Measurements from ENCODE around the gene HOOK2.

HOOK2 gene

GRCh38 chr19:12782424-12783290 lies 7.3 kb upstream of the HOOK2 start:
- DNase-seq, result peak; percentile 80

GRCh38 chr19:12782174-12782423 lies 6.7 kb upstream of the HOOK2 start:
- DNase-seq, result no peak

GRCh38 chr19:12779162-12779993 lies 4.0 kb upstream of the HOOK2 start:
- DNase-seq, result peak; percentile 74

DNA sequence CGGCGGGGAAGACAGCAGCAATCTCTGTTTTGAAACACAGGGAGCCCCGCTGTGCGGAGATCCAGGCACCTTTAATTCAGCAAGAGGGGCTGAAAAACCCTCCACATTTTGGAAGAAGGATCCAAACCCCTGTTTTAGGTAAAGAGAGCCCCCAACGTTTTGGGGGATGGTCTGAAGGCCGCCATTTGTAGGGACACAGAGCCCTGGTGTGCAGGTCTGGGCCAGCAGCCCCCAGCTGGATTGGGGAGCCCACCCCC lies 3.5 kb upstream of the HOOK2 start:
- DNase-seq, result no peak

- peak; percentile 79 for DNase-seq
Measured at GRCh38 chr19:12778017-12778904, 2.9 kb upstream of the HOOK2 start.

- peak; percentile 76 for DNase-seq
Measured at GRCh38 chr19:12777217-12778016, 2.1 kb upstream of the HOOK2 start.

GRCh38 chr19:12773571-12773970 lies 1.8 kb downstream of the HOOK2 start:
- peak; percentile 56 for DNase-seq

DNA sequence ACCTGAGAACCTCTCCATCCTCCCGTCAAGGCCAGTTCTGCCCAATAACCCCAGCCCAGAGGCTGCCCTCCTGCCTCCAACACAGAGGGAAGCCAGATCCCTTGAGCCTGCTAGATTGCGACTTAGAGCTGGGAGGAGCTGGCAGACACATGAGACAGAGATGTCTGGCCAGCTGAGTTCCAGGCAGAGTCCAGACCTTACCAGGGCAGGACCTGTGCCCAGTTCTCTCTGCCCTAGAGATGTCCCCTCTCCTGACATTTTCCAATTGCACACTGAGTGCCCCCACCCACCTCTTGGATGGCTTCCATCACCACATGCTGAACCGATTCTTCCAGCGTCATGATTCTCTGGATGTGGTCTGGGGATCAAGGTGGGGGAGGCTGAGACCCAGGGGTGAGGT lies 3.0 kb downstream of the HOOK2 start:
- DNase-seq, result no peak

- no peak for DNase-seq
Measured at GRCh38 chr19:12770922-12771321, 4.4 kb downstream of the HOOK2 start.

GRCh38 chr19:12769689-12770088 lies 5.7 kb downstream of the HOOK2 start:
- DNase-seq, result no peak

GRCh38 chr19:12767666-12768065 lies 7.7 kb downstream of the HOOK2 start:
- no peak for DNase-seq

DNA sequence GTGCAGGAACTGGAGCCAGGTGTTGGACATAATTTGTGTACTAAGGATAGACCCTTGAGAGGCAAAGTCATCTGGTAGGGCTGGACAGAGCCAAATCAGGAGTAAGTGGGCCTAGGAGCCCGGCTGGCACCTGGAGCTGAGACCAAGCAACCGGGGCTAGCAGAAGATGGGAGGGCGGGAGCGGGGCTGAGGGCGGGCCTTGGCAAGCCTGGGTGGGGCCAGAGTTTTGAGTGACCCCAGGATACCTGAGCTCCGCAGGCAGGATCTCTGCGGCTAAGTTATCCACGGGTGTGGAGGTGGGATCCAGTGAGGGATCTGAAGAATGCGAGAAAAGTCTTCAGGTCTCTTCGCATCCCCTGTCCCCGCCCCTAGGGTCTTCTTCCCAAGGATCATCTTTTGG lies 8.2 kb downstream of the HOOK2 start:
- DNase-seq, result no peak

GRCh38 chr19:12766051-12766521 lies 9.3 kb downstream of the HOOK2 start:
- DNase-seq, result peak; percentile 83

DNA sequence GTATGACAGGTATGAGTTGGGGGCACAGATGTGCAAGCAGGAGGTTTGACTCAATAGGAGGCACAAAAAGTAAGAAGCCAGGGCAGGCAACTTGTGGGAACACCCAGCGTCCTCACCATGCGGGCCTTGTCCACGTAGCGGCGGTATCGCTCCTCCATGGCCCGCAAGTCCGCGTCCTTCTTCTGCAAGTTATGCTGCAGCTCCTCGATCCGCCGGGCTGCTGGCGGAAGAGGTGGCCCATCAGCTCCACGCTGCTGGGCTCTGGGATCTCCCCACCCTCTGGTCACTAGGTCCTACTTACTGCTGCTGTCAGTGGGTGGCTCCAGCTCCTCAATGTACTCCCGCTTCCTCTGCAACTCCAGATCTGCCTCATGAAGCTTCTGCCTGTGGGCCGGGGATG lies 10.7 kb downstream of the HOOK2 start:
- no peak for DNase-seq

DNA sequence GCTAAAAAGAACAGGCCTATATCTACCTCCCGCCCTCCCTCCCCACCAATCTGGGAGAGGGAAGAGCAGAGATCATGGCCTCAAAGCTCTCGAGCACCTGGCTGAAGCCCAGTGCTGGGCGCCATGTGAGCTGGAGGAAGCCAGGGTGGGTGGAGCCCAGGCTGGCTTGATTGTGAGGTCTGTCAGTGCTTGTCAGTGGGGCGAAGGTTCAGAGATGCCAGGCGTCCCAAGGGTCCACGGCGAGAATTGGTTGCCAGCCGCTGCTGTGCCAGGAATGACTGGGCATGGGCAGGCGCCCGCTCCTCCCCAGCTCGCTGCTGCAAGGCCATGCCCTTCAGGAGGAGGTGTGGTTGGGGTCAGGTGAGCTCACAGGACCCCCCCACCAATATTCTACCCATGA lies 12.3 kb downstream of the HOOK2 start:
- DNase-seq, result no peak

- no peak for DNase-seq
Measured at GRCh38 chr19:12759686-12760085, 15.7 kb downstream of the HOOK2 start.

- peak; percentile 77 for DNase-seq
Measured at GRCh38 chr19:12757544-12758274, 17.6 kb downstream of the HOOK2 start.

GRCh38 chr19:12756150-12756883 lies 19.0 kb downstream of the HOOK2 start:
- no peak for DNase-seq

GRCh38 chr19:12754465-12755196 lies 20.7 kb downstream of the HOOK2 start:
- no peak for DNase-seq

- no peak for DNase-seq
Measured at GRCh38 chr19:12752056-12752781, 23.1 kb downstream of the HOOK2 start.
